HG02763 (cell line): ENCODE data around the gene ECT2.
"Not testable (repeated sequence)": the region's sequence is repeated elsewhere in the genome, so short reads cannot be mapped to it uniquely, and the experiment has no call there.

ENCODE experiments used
- ATAC-seq: cut with Tn5 transposase; IDR thresholded peaks from one replicate; pipeline ENCODE4 v1.9.1; 2021; ENCODE audit warnings: mild to moderate bottlenecking, moderate library complexity; ENCODE audit not compliant: unreplicated experiment

Gene ECT2

DNA sequence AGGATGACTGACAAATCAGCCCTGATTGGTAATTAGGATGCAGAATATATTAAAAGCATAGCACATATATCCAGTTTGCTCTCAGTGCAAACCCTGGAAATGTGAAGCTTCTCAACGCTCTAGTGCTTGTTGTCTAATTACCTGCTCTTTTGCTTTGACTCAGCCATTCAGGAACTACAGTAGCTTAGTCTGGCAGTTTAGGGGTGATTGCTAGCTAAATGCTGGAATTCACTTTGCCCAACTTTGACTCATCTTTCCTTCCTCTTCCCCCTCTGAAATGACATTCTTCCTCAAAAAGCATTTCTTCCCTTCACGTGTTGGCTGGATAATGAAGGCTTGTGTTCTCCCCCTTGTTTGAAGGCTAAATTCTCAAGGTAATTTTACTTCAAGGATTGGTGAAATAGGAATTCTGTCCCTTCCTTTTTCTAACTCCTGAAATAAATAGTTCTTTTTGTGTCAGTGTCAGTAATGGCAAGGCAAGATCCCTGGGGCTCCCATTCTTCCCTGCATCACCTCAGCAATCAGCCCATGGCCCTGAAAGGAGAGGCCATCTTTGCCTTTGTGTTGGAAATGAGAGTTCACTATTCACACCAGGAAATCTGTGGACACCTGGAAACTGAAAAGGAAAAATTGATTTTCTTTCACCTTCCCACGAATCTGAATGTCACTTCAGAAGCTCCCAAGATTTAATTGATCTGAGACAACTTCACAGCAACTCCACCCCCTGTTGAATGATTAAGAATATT is 103.6 kb downstream of the ECT2 start:
- ATAC-seq, result no peak

DNA sequence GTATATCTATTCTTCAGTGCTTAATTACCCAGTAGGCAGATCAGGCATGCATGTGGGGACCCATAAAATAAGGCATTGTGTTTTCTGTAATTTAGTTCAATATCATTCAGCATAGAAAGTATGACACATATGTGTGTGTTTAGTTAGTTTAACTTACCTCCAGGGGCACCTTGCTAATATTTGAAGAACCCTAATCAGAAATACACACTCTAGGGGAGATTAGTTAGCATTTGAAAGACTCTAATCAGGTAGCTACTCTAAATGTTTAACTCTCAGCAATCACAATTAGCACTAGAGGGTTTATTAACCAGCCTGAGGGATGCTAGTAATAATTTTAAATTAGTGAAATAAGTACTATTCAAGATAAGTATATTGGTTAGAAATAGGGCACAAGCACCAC is 104.5 kb downstream of the ECT2 start:
- no peak for ATAC-seq

DNA sequence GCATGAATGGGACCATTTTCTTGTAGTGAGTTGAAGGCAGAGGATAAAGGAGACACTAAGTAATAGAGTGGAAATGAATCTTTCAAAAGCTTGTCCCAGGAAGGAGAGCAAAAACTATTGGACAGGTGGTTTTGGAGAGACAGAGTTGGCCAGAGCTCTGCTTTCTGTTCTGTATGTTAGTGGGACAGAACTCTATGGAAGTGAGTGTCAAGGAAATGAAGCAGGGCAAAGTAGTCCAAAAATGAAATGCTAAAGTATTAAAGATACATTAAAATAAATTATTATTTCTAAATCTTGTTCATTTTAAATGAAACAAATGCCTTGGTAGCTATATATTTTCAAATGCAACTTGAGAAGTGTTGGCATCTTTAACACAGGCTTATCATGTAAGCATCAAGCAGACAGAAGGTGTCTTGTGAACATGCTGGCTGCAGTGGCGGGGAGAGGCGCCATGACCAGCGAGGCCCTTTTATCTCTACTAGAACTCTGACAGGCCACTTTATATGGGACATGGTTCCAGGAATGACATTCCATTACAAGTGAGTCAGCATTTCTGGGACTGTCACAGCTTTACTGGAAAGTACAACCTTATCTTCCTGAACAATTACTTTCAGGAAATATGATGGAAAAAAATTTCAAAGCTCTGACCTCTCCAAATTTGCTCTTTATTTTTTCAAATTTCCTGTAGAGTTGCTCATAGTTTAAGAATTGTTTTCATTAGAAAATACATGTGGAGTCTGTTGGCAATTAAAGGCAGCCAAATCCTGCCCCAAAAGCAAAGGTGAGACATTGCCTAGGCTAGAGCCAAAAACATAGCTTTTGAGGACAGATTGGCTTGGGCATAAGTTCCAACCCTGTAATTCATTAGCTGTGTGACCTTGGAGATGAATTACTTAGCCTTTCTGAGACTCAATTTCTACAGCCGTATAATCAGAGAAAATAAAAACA is 106.5 kb downstream of the ECT2 start:
- no peak for ATAC-seq

DNA sequence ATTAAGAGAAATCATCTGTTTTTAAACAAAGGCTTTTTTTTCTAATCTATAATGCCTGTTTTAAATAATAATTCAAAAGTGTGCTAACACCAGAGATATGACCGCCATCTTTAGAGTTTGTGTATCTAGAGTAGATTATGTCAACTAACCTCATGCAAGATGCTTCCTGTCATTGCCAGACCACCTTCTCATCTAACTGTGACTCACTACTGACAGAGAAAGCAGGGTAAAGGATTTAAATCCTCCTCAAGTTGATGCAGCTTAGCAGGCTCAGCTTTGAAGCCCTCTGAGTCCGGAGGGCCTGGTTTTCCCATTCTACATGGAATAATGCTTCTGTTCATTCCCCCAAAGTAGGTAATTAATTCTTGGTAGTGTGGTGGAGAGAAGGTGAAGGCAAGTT is 108.5 kb downstream of the ECT2 start:
- no peak for ATAC-seq

DNA sequence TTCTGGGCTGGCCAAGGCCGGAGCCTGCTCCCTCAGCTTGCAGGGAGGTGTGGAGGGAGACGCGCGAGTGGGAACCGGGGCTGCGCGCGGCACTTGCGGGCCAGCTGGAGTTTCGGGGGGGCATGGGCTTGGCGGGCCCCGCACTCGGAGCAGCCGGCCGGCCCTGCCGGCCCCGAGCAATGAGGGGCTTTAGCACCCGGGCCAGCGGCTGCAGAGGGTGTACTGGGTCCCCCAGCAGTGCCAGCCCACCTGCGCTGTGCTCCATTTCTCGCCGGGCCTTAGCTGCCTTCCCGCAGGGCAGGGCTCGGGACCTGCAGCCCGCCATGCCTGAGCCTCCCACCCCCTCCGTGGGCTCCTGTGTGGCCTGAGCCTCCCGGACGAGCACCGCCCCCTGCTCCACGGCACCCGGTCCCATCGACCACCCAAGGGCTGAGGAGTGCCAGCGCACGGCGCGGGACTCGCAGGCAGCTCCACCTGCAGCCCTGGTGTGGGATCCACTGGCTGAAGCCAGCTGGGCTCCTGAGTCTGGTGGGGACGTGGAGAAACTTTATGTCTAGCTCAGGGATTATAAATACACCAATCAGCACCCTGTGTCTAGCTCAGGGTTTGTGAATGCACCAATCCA is 116.3 kb downstream of the ECT2 start:
- ATAC-seq, result not testable (repeated sequence)

DNA sequence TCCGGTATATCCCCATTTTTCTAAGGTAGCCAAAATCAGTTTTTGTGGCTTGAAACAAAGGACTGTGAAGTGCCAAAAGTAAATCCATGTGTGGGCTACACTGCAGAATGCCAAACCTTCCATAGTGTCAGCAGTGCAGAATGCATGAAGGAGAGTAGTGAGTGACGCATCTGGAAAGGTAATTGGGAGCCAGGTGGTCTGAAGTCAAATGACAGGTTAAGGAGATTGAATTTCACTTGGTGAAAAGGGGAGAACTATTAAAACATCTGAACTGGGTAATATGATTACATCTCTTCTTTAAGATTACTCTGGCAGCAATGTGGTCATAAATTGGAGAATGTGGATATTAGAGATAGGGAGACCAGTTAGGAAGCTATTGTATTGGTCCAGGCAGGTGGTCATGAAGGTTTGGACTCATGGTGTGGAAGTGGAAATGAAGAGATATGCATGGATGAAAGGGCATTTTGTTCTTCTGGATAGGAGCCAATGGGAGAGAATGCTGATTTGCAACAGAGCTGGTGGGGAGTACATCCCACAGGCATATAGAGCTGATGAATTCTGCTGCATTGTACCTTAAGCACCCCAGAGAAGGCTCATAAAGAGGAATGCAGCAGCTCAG is 118.2 kb downstream of the ECT2 start:
- no peak for ATAC-seq

DNA sequence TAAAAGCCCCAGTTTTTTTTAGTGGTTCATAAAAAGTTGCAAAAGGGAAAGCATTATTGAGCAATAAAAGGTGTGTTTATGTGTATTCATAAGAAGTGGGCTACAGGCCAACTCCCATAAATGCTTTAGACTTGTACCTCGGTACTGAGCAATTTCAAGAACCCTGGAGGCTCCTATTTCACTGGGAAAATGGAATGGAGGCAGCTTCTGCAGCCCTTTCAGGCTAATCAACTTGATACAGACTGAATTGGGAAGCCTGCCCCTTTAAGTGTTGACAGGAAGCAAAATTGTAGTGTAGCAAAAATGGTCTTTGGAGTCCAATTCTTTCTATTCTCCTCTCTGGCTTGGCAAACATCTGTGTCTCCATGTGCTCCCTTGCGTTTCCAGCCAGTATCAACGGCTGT is 118.8 kb downstream of the ECT2 start:
- no peak for ATAC-seq

DNA sequence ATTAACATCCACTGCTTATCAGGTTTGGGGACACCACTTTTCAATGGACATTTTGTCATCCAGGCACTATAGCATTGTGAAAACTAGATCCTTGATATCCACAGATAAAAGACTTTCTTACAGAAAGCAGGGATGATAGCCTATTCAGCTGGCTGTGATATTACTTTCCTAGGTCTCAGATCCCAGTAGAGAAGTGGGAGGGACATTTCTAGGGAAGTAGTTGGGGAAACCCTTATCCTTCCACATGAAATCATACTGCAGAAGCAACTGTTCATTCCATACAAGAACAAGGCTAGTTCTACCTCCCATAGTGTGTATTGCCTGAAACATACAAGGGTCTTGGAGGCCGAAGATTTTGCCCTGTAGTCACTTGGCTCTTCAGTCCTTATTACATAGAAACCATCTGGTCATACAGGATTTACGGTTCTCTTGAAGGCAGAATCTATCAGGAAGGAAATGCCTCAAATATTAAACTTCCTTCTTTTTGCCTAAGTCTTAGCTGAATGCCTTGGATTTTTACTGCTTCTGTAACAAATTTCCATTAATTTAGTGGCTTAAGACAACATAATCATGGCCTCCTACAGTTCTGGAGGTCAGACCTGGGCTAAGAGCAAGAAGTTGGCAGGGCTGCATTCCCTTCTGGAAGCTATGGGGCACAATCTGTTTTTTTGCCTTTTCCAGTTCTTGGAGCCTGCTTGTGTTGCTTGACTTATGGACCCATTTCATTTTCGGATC is 119.4 kb downstream of the ECT2 start:
- no peak for ATAC-seq
